Measurements from ENCODE around the gene IGF2BP2.

IGF2BP2 gene

DNA sequence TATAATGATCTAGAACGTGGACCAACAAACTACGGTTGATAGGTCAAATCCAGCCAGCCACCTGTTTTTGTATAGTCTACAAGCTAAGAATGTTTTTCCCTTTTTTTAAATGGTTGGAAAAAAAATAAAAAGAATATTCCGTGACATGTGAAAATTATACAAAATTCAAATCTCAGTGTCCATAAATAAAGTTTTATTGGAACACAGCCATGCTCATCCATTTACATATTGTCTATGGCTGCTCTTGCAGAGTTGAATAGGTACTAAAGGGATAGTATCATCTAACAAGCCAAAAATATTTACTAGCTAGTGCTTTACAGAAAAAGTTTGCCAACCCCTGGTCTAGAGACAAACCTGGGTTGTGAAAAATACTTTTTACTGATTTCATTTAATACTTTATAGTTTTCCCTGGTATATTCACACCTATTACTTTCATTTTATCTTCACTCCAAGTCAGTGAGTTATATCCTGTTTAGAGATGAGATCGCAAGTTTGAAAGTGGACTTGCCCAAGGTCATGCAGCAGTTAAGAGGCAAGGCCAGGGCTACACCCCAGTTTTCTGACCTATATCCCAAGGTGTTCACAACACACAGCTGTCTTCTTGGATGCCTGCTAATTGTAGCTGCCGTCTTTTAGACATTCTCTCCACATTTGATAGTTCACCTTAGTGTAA lies 58.4 kb downstream of the IGF2BP2 start:
- Histone ChIP-seq H3K9me3 (replicated peaks; ENCODE audit: insufficient read depth, low read length) (no peaks in the 10 kb centered on the region), H3K9me2 (replicated peaks; ENCODE audit: insufficient read depth, low read length) (no peaks in the 10 kb centered on the region), H3K4me3 (ENCODE audit: low read length) (peak overlapping the region; percentile 25; the same call in 1 of the 2 replicates), H3K27ac (ENCODE audit: low read length) (peak overlapping the region; percentile 3; the same call in 1 of the 2 replicates), H3K9ac (ENCODE audit: low read length) (peak overlapping the region; percentile 1; the same call in 1 of the 2 replicates), H3K4me2 (ENCODE audit: low read depth, low read length) (peak overlapping the region; percentile 69), H4K20me1 (ENCODE audit: insufficient read depth, low read length) (no peaks in the 10 kb centered on the region), H2AFZ (ENCODE audit: low read length) (peak overlapping the region; percentile 43), H3K27me3 (replicated peaks; ENCODE audit: insufficient read depth, low read length) (no peaks in the 10 kb centered on the region), H3K36me3 (replicated peaks; ENCODE audit: insufficient read depth, low read length) (no peaks in the 10 kb centered on the region), H3K79me2 (ENCODE audit: low read length) (peaks cover 13% of the 10 kb centered on the region), H3F3A (ENCODE audit: insufficient read depth, low read length) (0 out of 2 replicates have a peak, but pooled peaks cover 5% of the 10 kb centered on the region), H3K4me1 (ENCODE audit: low read length) (peaks cover 14% of the 10 kb centered on the region)
- DNase-seq, result peak; percentile 34
- no peak for TF ChIP-seq EZH2phosphoT487 (IDR thresholded peaks at IDR 0.05; ENCODE audit: low read length)
- TF ChIP-seq, protein P1, sequence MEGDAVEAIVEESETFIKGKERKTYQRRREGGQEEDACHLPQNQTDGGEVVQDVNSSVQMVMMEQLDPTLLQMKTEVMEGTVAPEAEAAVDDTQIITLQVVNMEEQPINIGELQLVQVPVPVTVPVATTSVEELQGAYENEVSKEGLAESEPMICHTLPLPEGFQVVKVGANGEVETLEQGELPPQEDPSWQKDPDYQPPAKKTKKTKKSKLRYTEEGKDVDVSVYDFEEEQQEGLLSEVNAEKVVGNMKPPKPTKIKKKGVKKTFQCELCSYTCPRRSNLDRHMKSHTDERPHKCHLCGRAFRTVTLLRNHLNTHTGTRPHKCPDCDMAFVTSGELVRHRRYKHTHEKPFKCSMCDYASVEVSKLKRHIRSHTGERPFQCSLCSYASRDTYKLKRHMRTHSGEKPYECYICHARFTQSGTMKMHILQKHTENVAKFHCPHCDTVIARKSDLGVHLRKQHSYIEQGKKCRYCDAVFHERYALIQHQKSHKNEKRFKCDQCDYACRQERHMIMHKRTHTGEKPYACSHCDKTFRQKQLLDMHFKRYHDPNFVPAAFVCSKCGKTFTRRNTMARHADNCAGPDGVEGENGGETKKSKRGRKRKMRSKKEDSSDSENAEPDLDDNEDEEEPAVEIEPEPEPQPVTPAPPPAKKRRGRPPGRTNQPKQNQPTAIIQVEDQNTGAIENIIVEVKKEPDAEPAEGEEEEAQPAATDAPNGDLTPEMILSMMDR (IDR thresholded peaks at IDR 0.05; ENCODE audit: low read length), result no peak
- TF ChIP-seq EZH2 (optimal IDR thresholded peaks at IDR 0.05; ENCODE audit: low read depth, low read length), result no peak

DNA sequence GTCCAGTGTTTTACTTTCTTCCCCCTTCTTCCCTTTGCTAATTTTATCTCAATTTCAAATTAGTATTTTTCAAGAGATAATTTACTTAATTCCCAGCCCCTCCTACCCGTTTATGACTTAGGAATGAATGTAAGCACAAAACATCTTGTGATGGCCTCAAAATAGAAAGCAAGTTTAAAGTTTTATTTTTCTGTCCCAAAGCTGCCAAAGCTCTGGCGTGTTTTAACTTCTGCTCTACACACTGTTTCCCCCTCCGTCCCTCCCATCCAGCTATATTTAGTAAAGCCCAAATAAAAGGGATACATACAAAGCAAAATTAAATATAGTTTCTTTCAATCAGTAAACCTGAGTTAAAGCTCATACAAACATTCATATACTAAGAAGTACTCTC lies 59.9 kb downstream of the IGF2BP2 start:
- TF ChIP-seq, protein P1 (IDR thresholded peaks at IDR 0.05; ENCODE audit: low read length), result no peak
- no peak for TF ChIP-seq EZH2 (optimal IDR thresholded peaks at IDR 0.05; ENCODE audit: low read depth, low read length)
- TF ChIP-seq EZH2phosphoT487 (IDR thresholded peaks at IDR 0.05; ENCODE audit: low read length), result no peak
- no peaks in the 10 kb centered on the region for H3K27me3 ChIP-seq (replicated peaks; ENCODE audit: insufficient read depth, low read length)
- no peak overlapping the region for H2AFZ ChIP-seq (ENCODE audit: low read length)
- H3K36me3 ChIP-seq (replicated peaks; ENCODE audit: insufficient read depth, low read length), result no peaks in the 10 kb centered on the region
- H3K9me2 ChIP-seq (replicated peaks; ENCODE audit: insufficient read depth, low read length), result no peaks in the 10 kb centered on the region
- H3K4me3 ChIP-seq (ENCODE audit: low read length), result no peak overlapping the region
- H3K4me2 ChIP-seq (ENCODE audit: low read depth, low read length), result no peak overlapping the region
- DNase-seq, result no peak
- H3K9ac ChIP-seq (ENCODE audit: low read length), result no peak overlapping the region
- peaks cover 13% of the 10 kb centered on the region for H3K79me2 ChIP-seq (ENCODE audit: low read length)
- H4K20me1 ChIP-seq (ENCODE audit: insufficient read depth, low read length), result no peaks in the 10 kb centered on the region
- no peaks in the 10 kb centered on the region for H3K9me3 ChIP-seq (replicated peaks; ENCODE audit: insufficient read depth, low read length)
- H3K4me1 ChIP-seq (ENCODE audit: low read length), result peaks cover 14% of the 10 kb centered on the region
- H3F3A ChIP-seq (ENCODE audit: insufficient read depth, low read length), result 0 out of 2 replicates have a peak, but pooled peaks cover 5% of the 10 kb centered on the region
- no peak overlapping the region for H3K27ac ChIP-seq (ENCODE audit: low read length)

DNA sequence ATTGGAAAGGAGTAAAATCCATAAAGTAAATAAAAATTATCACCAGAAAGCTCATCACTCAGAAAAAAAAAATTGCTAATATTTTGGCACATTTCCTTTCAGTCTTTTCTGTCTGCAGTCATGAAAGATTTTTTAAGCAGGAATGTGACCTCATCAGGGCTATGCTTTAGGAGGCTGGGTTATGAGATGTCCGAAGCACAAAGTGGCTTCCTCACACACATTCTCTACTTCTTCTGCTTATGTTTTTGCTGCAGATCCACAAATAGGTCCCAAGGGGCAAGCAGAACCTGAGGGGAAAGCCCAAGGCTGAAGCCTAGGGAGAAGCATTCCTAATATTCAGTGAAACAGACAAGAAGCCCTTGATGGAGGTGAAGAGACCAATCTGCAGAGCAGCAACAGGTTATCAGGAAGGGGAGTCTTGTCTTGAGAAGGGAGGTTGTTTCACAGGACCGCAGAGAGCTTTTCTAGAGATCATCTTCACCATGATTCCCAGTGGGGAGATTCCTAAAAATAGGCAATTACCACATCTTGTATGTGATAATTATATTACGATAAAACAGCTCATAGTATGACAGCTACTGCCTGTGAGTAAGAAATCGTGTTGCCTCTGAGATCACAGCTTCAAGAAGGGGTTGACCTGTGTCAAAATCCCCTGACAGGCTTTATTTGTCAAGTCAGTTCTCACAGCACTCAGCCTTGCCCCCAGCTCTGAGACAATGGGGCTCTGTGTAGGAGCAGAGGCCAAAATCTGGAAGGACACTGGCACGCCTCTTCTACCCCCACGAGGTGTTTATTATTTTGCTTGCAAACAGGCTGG lies 60.5 kb downstream of the IGF2BP2 start:
- Histone ChIP-seq H3K4me2 (ENCODE audit: low read depth, low read length) (no peak overlapping the region), H2AFZ (ENCODE audit: low read length) (no peak overlapping the region), H3K9ac (ENCODE audit: low read length) (no peak overlapping the region), H3F3A (ENCODE audit: insufficient read depth, low read length) (0 out of 2 replicates have a peak, but pooled peaks cover 5% of the 10 kb centered on the region), H3K27ac (ENCODE audit: low read length) (no peak overlapping the region), H3K4me1 (ENCODE audit: low read length) (peaks cover 14% of the 10 kb centered on the region), H3K9me3 (replicated peaks; ENCODE audit: insufficient read depth, low read length) (no peaks in the 10 kb centered on the region), H3K27me3 (replicated peaks; ENCODE audit: insufficient read depth, low read length) (no peaks in the 10 kb centered on the region), H3K9me2 (replicated peaks; ENCODE audit: insufficient read depth, low read length) (no peaks in the 10 kb centered on the region), H3K79me2 (ENCODE audit: low read length) (peaks cover 13% of the 10 kb centered on the region), H4K20me1 (ENCODE audit: insufficient read depth, low read length) (no peaks in the 10 kb centered on the region), H3K4me3 (ENCODE audit: low read length) (no peak overlapping the region), H3K36me3 (replicated peaks; ENCODE audit: insufficient read depth, low read length) (no peaks in the 10 kb centered on the region)
- no peak for DNase-seq
- TF ChIP-seq EZH2phosphoT487 (IDR thresholded peaks at IDR 0.05; ENCODE audit: low read length) (no peak), EZH2 (optimal IDR thresholded peaks at IDR 0.05; ENCODE audit: low read depth, low read length) (no peak)
- TF ChIP-seq, protein P1 (IDR thresholded peaks at IDR 0.05; ENCODE audit: low read length), result no peak

Measured in MM.1S (cell line).